ENCODE data around the gene BTBD2. TPM values are rescaled to one million over a fixed set of nuclear protein-coding genes. Genes with fewer than 3 reads are reported as not detected.
"Not testable (repeated sequence)": the region's sequence is repeated elsewhere in the genome, so short reads cannot be mapped to it uniquely, and the experiment has no call there.

BTBD2 gene
- total RNA-seq, 1 donor from 2014 or later: 81.5 TPM

- no peak overlapping the region for H3K4me3 ChIP-seq
- TF ChIP-seq POLR2A (IDR thresholded peaks at IDR 0.05) (no peak), POLR2AphosphoS5 (IDR thresholded peaks at IDR 0.05; ENCODE audit: insufficient read depth in 1 of 2, low read depth in 1 of 2) (peak in 1 of 2 donors; percentile 0)
- intact Hi-C loops (cut with DNase I): no loop called here
- H3K36me3 ChIP-seq: peaks cover 0 to 36% of the 10 kb centered on the region in 2 donors
- DNase-seq (ENCODE audit: extremely low spot score in 2 of 2): no peak
- peaks cover 45% of the 10 kb centered on the region for H3K4me1 ChIP-seq
- peaks cover 8% of the 10 kb centered on the region for H3K9me3 ChIP-seq
- H3K27me3 ChIP-seq: no peaks in the 10 kb centered on the region
- H3K27ac ChIP-seq: no peak overlapping the region
These were observed 22.2 kb upstream of the BTBD2 start for GRCh38 chr19:2037651-2038255.

- peaks cover 48% of the 10 kb centered on the region for H3K4me1 ChIP-seq
- no peak for DNase-seq (ENCODE audit: extremely low spot score in 2 of 2)
- intact Hi-C loops (cut with DNase I): no loop called here
These were observed 20.9 kb upstream of the BTBD2 start for GRCh38 chr19:2036424-2036823.

GRCh38 chr19:2035590-2035991 lies 20.1 kb upstream of the BTBD2 start:
- DNase-seq (ENCODE audit: extremely low spot score in 2 of 2): no peak
- Histone ChIP-seq H3K4me3 (no peak overlapping the region), H3K4me1 (peaks cover 48% of the 10 kb centered on the region), H3K27ac (peak overlapping the region; percentile 97), H3K36me3 (peaks cover 0 to 28% of the 10 kb centered on the region in 2 donors), H3K27me3 (no peaks in the 10 kb centered on the region), H3K9me3 (peaks cover 8% of the 10 kb centered on the region)
- intact Hi-C loops (cut with DNase I): no loop called here
- no peak for TF ChIP-seq CTCF (IDR thresholded peaks at IDR 0.05)
- no peak for TF ChIP-seq POLR2AphosphoS5 (IDR thresholded peaks at IDR 0.05; ENCODE audit: insufficient read depth in 1 of 2, low read depth in 1 of 2)
- no peak for TF ChIP-seq POLR2A (IDR thresholded peaks at IDR 0.05)

More at GRCh38 chr19:2036424-2036823, 20.9 kb upstream of the BTBD2 start:
- Histone ChIP-seq H3K4me3 (no peak overlapping the region), H3K36me3 (peaks cover 0 to 36% of the 10 kb centered on the region in 2 donors), H3K27me3 (no peaks in the 10 kb centered on the region), H3K27ac (no peak overlapping the region), H3K9me3 (peaks cover 8% of the 10 kb centered on the region)
- TF ChIP-seq CTCF (IDR thresholded peaks at IDR 0.05): no peak
- TF ChIP-seq POLR2A (IDR thresholded peaks at IDR 0.05): no peak
- no peak for TF ChIP-seq POLR2AphosphoS5 (IDR thresholded peaks at IDR 0.05; ENCODE audit: insufficient read depth in 1 of 2, low read depth in 1 of 2)

DNA sequence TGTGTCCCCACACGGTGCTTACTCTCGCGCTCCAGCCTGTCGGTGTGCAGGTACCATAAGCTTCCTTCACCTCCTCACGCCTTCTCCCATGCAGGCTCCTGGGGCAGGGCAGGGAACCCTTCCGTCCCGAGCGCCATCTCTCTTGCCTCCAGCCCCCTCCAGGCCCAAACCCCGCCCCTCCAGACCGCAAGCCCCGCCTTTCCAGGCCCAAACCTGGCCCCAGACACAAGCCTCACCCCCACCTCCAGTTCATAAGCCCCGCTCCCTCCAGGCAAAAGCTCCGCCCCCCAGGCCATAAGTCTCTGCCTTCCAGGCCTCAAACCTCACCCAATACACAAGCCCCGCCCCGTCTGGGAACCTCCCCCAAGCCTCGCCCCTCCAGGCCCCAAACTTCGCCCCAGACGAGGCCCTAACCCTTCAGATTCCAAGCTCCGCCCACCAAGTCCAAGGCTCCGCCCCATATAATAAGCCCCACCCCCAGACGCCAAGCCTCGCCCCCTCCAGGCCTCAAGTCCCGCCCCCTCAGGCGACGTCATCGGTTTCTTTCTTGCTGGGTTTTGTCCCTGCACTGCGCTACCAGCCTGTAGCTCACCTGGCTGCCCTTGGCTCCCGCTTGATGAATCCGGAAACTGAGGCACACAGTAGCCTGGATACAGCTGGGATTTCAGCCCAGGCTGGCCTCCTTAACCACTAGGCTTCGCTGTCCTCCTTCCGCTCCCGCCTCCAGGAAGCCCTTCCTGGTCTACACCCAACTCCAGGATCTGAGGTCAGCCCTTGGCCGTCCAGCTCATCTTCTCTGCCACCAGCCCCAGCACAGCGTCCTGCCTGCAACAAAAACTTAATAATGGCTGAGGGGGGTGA lies 19.4 kb upstream of the BTBD2 start:
- Histone ChIP-seq H3K4me1 (peaks cover 46% of the 10 kb centered on the region), H3K9me3 (peaks cover 8% of the 10 kb centered on the region), H3K27me3 (no peaks in the 10 kb centered on the region), H3K36me3 (peaks cover 0 to 22% of the 10 kb centered on the region in 2 donors), H3K27ac (peak overlapping the region; percentile 97), H3K4me3 (no peak overlapping the region)
- intact Hi-C loops (cut with DNase I): no loop called here
- DNase-seq (ENCODE audit: extremely low spot score in 2 of 2): no peak
- TF ChIP-seq POLR2AphosphoS5 (IDR thresholded peaks at IDR 0.05; ENCODE audit: insufficient read depth in 1 of 2, low read depth in 1 of 2): peak in 1 of 2 donors; percentile 10
- no peak for TF ChIP-seq POLR2A (IDR thresholded peaks at IDR 0.05)

DNA sequence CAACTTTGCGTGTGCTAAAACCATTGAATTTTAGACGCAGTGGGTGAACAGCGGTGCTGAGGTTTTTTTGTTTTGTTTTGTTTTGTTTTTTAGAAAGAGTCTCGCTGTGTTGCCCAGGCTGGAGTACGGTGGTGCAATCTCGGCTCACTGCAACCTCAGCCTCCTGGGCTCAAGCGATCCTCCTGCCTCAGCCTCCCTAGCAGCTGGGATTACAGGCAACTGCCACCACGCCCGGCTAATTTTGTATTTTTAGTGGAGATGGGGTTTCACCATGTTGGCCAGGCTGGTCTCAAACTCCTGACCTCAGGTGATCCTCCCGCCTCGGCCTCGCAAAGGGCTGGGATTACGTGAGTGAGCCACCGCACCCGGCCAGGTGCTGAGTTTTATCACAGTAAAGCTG lies 18.7 kb upstream of the BTBD2 start:
- H3K4me3 ChIP-seq; DNase-seq (ENCODE audit: extremely low spot score in 2 of 2); intact Hi-C loops (cut with DNase I); H3K9me3 ChIP-seq; H3K27me3 ChIP-seq: not testable (repeated sequence)
- Histone ChIP-seq H3K27ac (peak overlapping the region; percentile 97), H3K36me3 (peaks cover 0 to 15% of the 10 kb centered on the region in 2 donors), H3K4me1 (peaks cover 50% of the 10 kb centered on the region)

- H3K27me3 ChIP-seq: no peaks in the 10 kb centered on the region
These were observed 18.3 kb upstream of the BTBD2 start for GRCh38 chr19:2033825-2034159.

More at GRCh38 chr19:2033825-2034159, 18.3 kb upstream of the BTBD2 start:
- Histone ChIP-seq H3K4me3 (no peak overlapping the region), H3K4me1 (peaks cover 55% of the 10 kb centered on the region), H3K9me3 (peaks cover 8% of the 10 kb centered on the region), H3K36me3 (peaks cover 0 to 10% of the 10 kb centered on the region in 2 donors), H3K27ac (peak overlapping the region; percentile 97)
- intact Hi-C loops (cut with DNase I): no loop called here
- no peak for DNase-seq (ENCODE audit: extremely low spot score in 2 of 2)
- no peak for TF ChIP-seq POLR2AphosphoS5 (IDR thresholded peaks at IDR 0.05; ENCODE audit: insufficient read depth in 1 of 2, low read depth in 1 of 2)
- no peak for TF ChIP-seq POLR2A (IDR thresholded peaks at IDR 0.05)
- TF ChIP-seq CTCF (IDR thresholded peaks at IDR 0.05): no peak

All from vagina (tissue), 2 donors.